ENCODE measurements around the gene SLC37A4. TPM values are rescaled to one million over a fixed set of nuclear protein-coding genes. Genes with fewer than 3 reads are reported as not detected.
A peak's percentile ranks its signal among the peaks of the same experiment; 100 is the strongest.

Gene SLC37A4
- total RNA-seq, 2 experiments from 2014 or later, result 5.2 to 6.6 TPM

- Mint-ChIP-seq H3K27me3 (no peaks in the 10 kb centered on the region), H3K36me3 (ENCODE audit: low read depth) (peaks cover 49% of the 10 kb centered on the region), H3K27ac (no peak overlapping the region), H3K4me1 (ENCODE audit: low read depth) (peaks cover 47% of the 10 kb centered on the region), H3K4me3 (no peak overlapping the region), H3K9me3 (no peaks in the 10 kb centered on the region)
- DNase-seq (no peak), ATAC-seq (ENCODE audit: poor library complexity) (no peak)
- peaks cover 46% of the 10 kb centered on the region for H3K4me1 ChIP-seq (ENCODE audit: insufficient read depth, low read length)
- H3K27ac ChIP-seq (ENCODE audit: low read depth in 1 of 2, low read length in 2 of 2), result no peak overlapping the region
- ChIA-PET POLR2A (interaction anchor here (5.8 kb wide), 1 partner anchor 6 kb away, joined by 94 read pairs; the partner anchor contains the start of genes RPS25 and TRAPPC4), CTCF (no interaction called here)
- H3K36me3 ChIP-seq (ENCODE audit: insufficient read depth, low read length), result peaks cover 62% of the 10 kb centered on the region
- no peak overlapping the region for H3K4me3 ChIP-seq (ENCODE audit: low read length)
- no peak for TF ChIP-seq CTCF (IDR thresholded peaks at IDR 0.05)
- intact Hi-C loops (cut with DNase I, micrococcal nuclease), result no loop called here
- no peaks in the 10 kb centered on the region for H3K9me3 ChIP-seq (ENCODE audit: control insufficient read depth in 1 of 2, insufficient read depth in 1 of 2, low read length in 2 of 2)
- H3K27me3 ChIP-seq (ENCODE audit: control insufficient read depth in 1 of 2, insufficient read depth in 2 of 2, low read length in 2 of 2), result no peaks in the 10 kb centered on the region
Observed at GRCh38 chr11:119025978-119026766, 4.5 kb downstream of the SLC37A4 start.

GRCh38 chr11:119025541-119025940, 5.1 kb downstream of the SLC37A4 start:
- Histone ChIP-seq H3K4me3 (ENCODE audit: low read length) (no peak overlapping the region), H3K36me3 (ENCODE audit: insufficient read depth, low read length) (peaks cover 63% of the 10 kb centered on the region), H3K4me1 (ENCODE audit: insufficient read depth, low read length) (peaks cover 49% of the 10 kb centered on the region), H3K9me3 (ENCODE audit: control insufficient read depth in 1 of 2, insufficient read depth in 1 of 2, low read length in 2 of 2) (no peaks in the 10 kb centered on the region), H3K27ac (ENCODE audit: low read depth in 1 of 2, low read length in 2 of 2) (no peak overlapping the region), H3K27me3 (ENCODE audit: control insufficient read depth in 1 of 2, insufficient read depth in 2 of 2, low read length in 2 of 2) (no peaks in the 10 kb centered on the region)
- H3K27ac Mint-ChIP-seq, result peak overlapping the region; percentile 67
- TF ChIP-seq CTCF (IDR thresholded peaks at IDR 0.05), result no peak
- no peak for ATAC-seq (ENCODE audit: poor library complexity)
- H3K9me3 Mint-ChIP-seq, result no peaks in the 10 kb centered on the region
- ChIA-PET CTCF (no interaction called here), POLR2A (interaction anchor here (0.8 to 1.2 kb wide), 2 partner anchors 31 to 79 kb away, joined by 3 read pairs; partner anchors contain the start of gene HYOU1)
- H3K4me1 Mint-ChIP-seq (ENCODE audit: low read depth), result peaks cover 48% of the 10 kb centered on the region
- peak overlapping the region; percentile 30 for H3K4me3 Mint-ChIP-seq
- intact Hi-C loops (cut with DNase I, micrococcal nuclease), result no loop called here
- H3K36me3 Mint-ChIP-seq (ENCODE audit: low read depth), result peaks cover 50% of the 10 kb centered on the region
- no peak for DNase-seq
- H3K27me3 Mint-ChIP-seq, result no peaks in the 10 kb centered on the region

- no peaks in the 10 kb centered on the region for H3K9me3 ChIP-seq (ENCODE audit: control insufficient read depth in 1 of 2, insufficient read depth in 1 of 2, low read length in 2 of 2)
- H3K27ac ChIP-seq (ENCODE audit: low read depth in 1 of 2, low read length in 2 of 2), result no peak overlapping the region
- peak overlapping the region; percentile 30 for H3K4me3 Mint-ChIP-seq
- ChIA-PET CTCF (interaction anchor here (0.7 kb wide), 1 partner anchor 17 kb away, joined by 5 read pairs; no protein-coding TSS in a partner anchor), POLR2A (interaction anchor here (0.8 to 1.2 kb wide), 2 partner anchors 32 to 79 kb away, joined by 3 read pairs; partner anchors contain the start of gene HYOU1)
- DNase-seq, result no peak
- no peak overlapping the region for H3K4me3 ChIP-seq (ENCODE audit: low read length)
- H3K27ac Mint-ChIP-seq, result peak overlapping the region; percentile 67
- peaks cover 53% of the 10 kb centered on the region for H3K4me1 Mint-ChIP-seq (ENCODE audit: low read depth)
- peaks cover 52% of the 10 kb centered on the region for H3K4me1 ChIP-seq (ENCODE audit: insufficient read depth, low read length)
- peaks cover 67% of the 10 kb centered on the region for H3K36me3 ChIP-seq (ENCODE audit: insufficient read depth, low read length)
- H3K36me3 Mint-ChIP-seq (ENCODE audit: low read depth), result peaks cover 53% of the 10 kb centered on the region
- no peak for ATAC-seq (ENCODE audit: poor library complexity)
- H3K27me3 ChIP-seq (ENCODE audit: control insufficient read depth in 1 of 2, insufficient read depth in 2 of 2, low read length in 2 of 2), result no peaks in the 10 kb centered on the region
- H3K9me3 Mint-ChIP-seq, result no peaks in the 10 kb centered on the region
- TF ChIP-seq CTCF (IDR thresholded peaks at IDR 0.05), result no peak
- no peaks in the 10 kb centered on the region for H3K27me3 Mint-ChIP-seq
- intact Hi-C loops (cut with DNase I, micrococcal nuclease), result no loop called here
Observed at GRCh38 chr11:119025099-119025473, 5.6 kb downstream of the SLC37A4 start.
